ENCODE data around the gene IL21R. TPM values are rescaled to one million over a fixed set of nuclear protein-coding genes. Genes with fewer than 3 reads are reported as not detected.

IL21R gene
- total and polyA plus RNA-seq, 2 donors (not counting 1 experiment from before 2014, with no cell fraction given) = 28.5 to 32.1 TPM

DNA sequence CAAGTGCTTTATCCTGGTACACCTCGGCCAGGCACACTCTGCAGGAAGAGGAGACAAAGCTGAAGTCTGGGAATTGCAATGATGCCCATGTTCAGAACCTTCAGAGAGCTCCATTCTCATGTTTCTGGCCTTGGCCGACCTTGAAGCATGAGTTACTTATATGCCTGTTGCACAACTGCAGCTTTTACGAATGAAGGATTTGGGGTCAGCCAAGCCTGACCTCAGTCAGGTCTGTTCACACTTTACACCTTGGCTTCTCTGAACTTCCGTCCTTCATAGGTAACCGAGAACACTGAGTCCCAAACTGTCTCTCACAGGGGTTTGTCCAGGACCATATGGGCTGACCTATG lies 81.1 kb downstream of the IL21R start:
- H3K27me3 Mint-ChIP-seq = no peaks in the 10 kb centered on the region
- CTCF ChIA-PET = no interaction called here
- 99% methylated on average over 5 of the region's 5 CpGs for WGBS (ENCODE audit: insufficient coverage)
- intact Hi-C loops (cut with micrococcal nuclease) = no loop called here
- H3K4me3 ChIP-seq (ENCODE audit: control extremely low read depth in 1 of 5, extremely low read depth in 1 of 5, insufficient read depth in 1 of 5, low read depth in 2 of 5, low read length in 4 of 5) = no peak overlapping the region
- DNase-seq (no peak), ATAC-seq (ENCODE audit: low read depth) (no peak)
- no peaks in the 10 kb centered on the region for H3K79me2 ChIP-seq (ENCODE audit: control insufficient read depth, insufficient read depth, low read length)
- H4K20me1 ChIP-seq (ENCODE audit: control insufficient read depth, insufficient read depth, low read length, poor library complexity, severe bottlenecking) = no peaks in the 10 kb centered on the region
- H3K36me3 ChIP-seq (replicated peaks in 1 of 2; ENCODE audit: control extremely low read depth in 1 of 2, control insufficient read depth in 1 of 2, extremely low read depth in 1 of 2, insufficient read depth in 2 of 2, low read length in 1 of 2) = peaks cover 6 to 87% of the 10 kb centered on the region in 2 experiments
- no peak overlapping the region for H3K9ac ChIP-seq (ENCODE audit: low read length)
- TF ChIP-seq, protein P1, sequence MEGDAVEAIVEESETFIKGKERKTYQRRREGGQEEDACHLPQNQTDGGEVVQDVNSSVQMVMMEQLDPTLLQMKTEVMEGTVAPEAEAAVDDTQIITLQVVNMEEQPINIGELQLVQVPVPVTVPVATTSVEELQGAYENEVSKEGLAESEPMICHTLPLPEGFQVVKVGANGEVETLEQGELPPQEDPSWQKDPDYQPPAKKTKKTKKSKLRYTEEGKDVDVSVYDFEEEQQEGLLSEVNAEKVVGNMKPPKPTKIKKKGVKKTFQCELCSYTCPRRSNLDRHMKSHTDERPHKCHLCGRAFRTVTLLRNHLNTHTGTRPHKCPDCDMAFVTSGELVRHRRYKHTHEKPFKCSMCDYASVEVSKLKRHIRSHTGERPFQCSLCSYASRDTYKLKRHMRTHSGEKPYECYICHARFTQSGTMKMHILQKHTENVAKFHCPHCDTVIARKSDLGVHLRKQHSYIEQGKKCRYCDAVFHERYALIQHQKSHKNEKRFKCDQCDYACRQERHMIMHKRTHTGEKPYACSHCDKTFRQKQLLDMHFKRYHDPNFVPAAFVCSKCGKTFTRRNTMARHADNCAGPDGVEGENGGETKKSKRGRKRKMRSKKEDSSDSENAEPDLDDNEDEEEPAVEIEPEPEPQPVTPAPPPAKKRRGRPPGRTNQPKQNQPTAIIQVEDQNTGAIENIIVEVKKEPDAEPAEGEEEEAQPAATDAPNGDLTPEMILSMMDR (IDR thresholded peaks at IDR 0.05) = no peak
- no peak for TF ChIP-seq EZH2 (IDR thresholded peaks at IDR 0.05; ENCODE audit: borderline replicate concordance, insufficient read depth, low read depth, low read length, poor library complexity, severe bottlenecking)
- no peaks in the 10 kb centered on the region for H3K4me1 Mint-ChIP-seq
- H3K4me2 ChIP-seq (replicated peaks; ENCODE audit: low read depth, low read length, poor library complexity, severe bottlenecking) = no peak overlapping the region
- no peak overlapping the region for H2AFZ ChIP-seq (ENCODE audit: insufficient read depth, low read depth, low read length, poor library complexity, severe bottlenecking)
- H3K27me3 ChIP-seq (replicated peaks in 1 of 4; ENCODE audit: control extremely low read depth in 1 of 4, control insufficient read depth in 3 of 4, insufficient read depth in 4 of 4, low read length in 3 of 4) = no peaks in the 10 kb centered on the region
- POLR2A ChIA-PET = no interaction called here
- H3K9me3 Mint-ChIP-seq (ENCODE audit: insufficient read depth) = no peaks in the 10 kb centered on the region
- H3K27ac ChIP-seq (ENCODE audit: low read length in 2 of 2) = no peak overlapping the region
- H3K27ac Mint-ChIP-seq = no peak overlapping the region
- H3K4me3 Mint-ChIP-seq = no peak overlapping the region
- no peaks in the 10 kb centered on the region for H3K9me3 ChIP-seq (ENCODE audit: control extremely low read depth in 1 of 3, control insufficient read depth in 2 of 3, insufficient read depth in 1 of 3, low read length in 2 of 3)
- H3K4me1 ChIP-seq (ENCODE audit: control insufficient read depth in 2 of 2, insufficient read depth in 2 of 2, low read length in 2 of 2) = no peaks in the 10 kb centered on the region

DNA sequence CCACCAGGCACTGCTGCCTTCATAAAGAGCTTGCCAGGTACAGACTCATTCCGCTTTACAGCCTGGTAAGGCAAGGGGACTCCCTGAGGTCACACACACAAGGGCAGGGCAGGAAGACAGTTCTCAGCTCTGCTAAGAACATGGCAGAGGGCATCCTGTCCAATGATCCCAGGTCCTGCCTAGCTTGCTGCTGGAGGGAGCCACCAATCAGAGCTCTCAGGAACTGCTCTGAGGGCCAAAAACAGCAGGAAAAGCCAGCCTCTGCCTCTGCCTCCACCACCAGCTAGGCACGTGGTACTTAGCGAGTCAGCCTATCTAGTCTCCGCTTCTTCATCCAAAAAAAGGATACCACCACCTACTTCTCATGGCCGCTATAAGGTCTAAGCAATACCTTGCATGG lies 81.7 kb downstream of the IL21R start:
- Histone ChIP-seq H4K20me1 (ENCODE audit: control insufficient read depth, insufficient read depth, low read length, poor library complexity, severe bottlenecking) (no peaks in the 10 kb centered on the region), H3K79me2 (ENCODE audit: control insufficient read depth, insufficient read depth, low read length) (no peaks in the 10 kb centered on the region), H3K9me3 (ENCODE audit: control extremely low read depth in 1 of 3, control insufficient read depth in 2 of 3, insufficient read depth in 1 of 3, low read length in 2 of 3) (no peaks in the 10 kb centered on the region), H3K27me3 (replicated peaks in 1 of 4; ENCODE audit: control extremely low read depth in 1 of 4, control insufficient read depth in 3 of 4, insufficient read depth in 4 of 4, low read length in 3 of 4) (no peaks in the 10 kb centered on the region), H3K27ac (ENCODE audit: low read length in 2 of 2) (no peak overlapping the region), H3K4me2 (replicated peaks; ENCODE audit: low read depth, low read length, poor library complexity, severe bottlenecking) (no peak overlapping the region), H3K36me3 (replicated peaks in 1 of 2; ENCODE audit: control extremely low read depth in 1 of 2, control insufficient read depth in 1 of 2, extremely low read depth in 1 of 2, insufficient read depth in 2 of 2, low read length in 1 of 2) (peaks cover 4 to 87% of the 10 kb centered on the region in 2 experiments), H3K4me1 (ENCODE audit: control insufficient read depth in 2 of 2, insufficient read depth in 2 of 2, low read length in 2 of 2) (no peaks in the 10 kb centered on the region), H2AFZ (ENCODE audit: insufficient read depth, low read depth, low read length, poor library complexity, severe bottlenecking) (no peak overlapping the region), H3K9ac (ENCODE audit: low read length) (no peak overlapping the region), H3K4me3 (ENCODE audit: control extremely low read depth in 1 of 5, extremely low read depth in 1 of 5, insufficient read depth in 1 of 5, low read depth in 2 of 5, low read length in 4 of 5) (no peak overlapping the region)
- DNase-seq = no peak
- H3K4me3 Mint-ChIP-seq = no peak overlapping the region
- ATAC-seq (ENCODE audit: low read depth) = no peak
- CTCF ChIA-PET = no interaction called here
- 100% methylated on average over 5 of the region's 5 CpGs for WGBS (ENCODE audit: insufficient coverage)
- no peaks in the 10 kb centered on the region for H3K4me1 Mint-ChIP-seq
- TF ChIP-seq, protein P1 (IDR thresholded peaks at IDR 0.05) = no peak
- TF ChIP-seq EZH2 (IDR thresholded peaks at IDR 0.05; ENCODE audit: borderline replicate concordance, insufficient read depth, low read depth, low read length, poor library complexity, severe bottlenecking) = no peak
- H3K27ac Mint-ChIP-seq = no peak overlapping the region
- no peaks in the 10 kb centered on the region for H3K27me3 Mint-ChIP-seq
- POLR2A ChIA-PET = no interaction called here
- intact Hi-C loops (cut with micrococcal nuclease) = no loop called here
- H3K9me3 Mint-ChIP-seq (ENCODE audit: insufficient read depth) = no peaks in the 10 kb centered on the region
